Measurements from ENCODE around the gene PEX14.
A peak's percentile ranks its signal among the peaks of the same experiment; 100 is the strongest.
"Not testable (repeated sequence)": the region's sequence is repeated elsewhere in the genome, so short reads cannot be mapped to it uniquely, and the experiment has no call there.

The PEX14 gene

GRCh38 chr1:10474613-10475507 lies at the start of gene PEX14:
Gene PEX14, plus strand, starts transcription at chr1:10474950. Its CDS starts 17 bp downstream, at chr1:10474967.
- TF ChIP-seq ARNTL (CRISPR knock-in tag; IDR thresholded peaks at IDR 0.05; ENCODE audit: borderline replicate concordance, low read depth): no peak
- TF ChIP-seq SNAI2 (CRISPR knock-in tag; IDR thresholded peaks at IDR 0.05): no peak
- no peak for TF ChIP-seq ESRRG (CRISPR knock-in tag; IDR thresholded peaks at IDR 0.05)
- TF ChIP-seq ZFP30 (CRISPR knock-in tag; IDR thresholded peaks at IDR 0.05): no peak
- TF ChIP-seq TSHZ2 (CRISPR knock-in tag; IDR thresholded peaks at IDR 0.05): no peak
- TF ChIP-seq ZC3H10 (CRISPR knock-in tag; IDR thresholded peaks at IDR 0.05): no peak
- peak; percentile 89 for ATAC-seq

GRCh38 chr1:10425826-10426534 lies 48.8 kb upstream of the PEX14 start:
- not testable (repeated sequence) for ATAC-seq

- ATAC-seq: not testable (repeated sequence)
Observed at GRCh38 chr1:10426535-10426848, 48.3 kb upstream of the PEX14 start.

GRCh38 chr1:10428984-10429383 lies 45.8 kb upstream of the PEX14 start:
- TF ChIP-seq ZC3H10 (CRISPR knock-in tag; IDR thresholded peaks at IDR 0.05) (no peak), TSHZ2 (CRISPR knock-in tag; IDR thresholded peaks at IDR 0.05) (no peak), CREB5 (CRISPR knock-in tag; IDR thresholded peaks at IDR 0.05; ENCODE audit: low read depth) (no peak), PATZ1 (CRISPR knock-in tag; IDR thresholded peaks at IDR 0.05; ENCODE audit: borderline replicate concordance) (no peak), ESRRG (CRISPR knock-in tag; IDR thresholded peaks at IDR 0.05) (no peak), ZFP30 (CRISPR knock-in tag; IDR thresholded peaks at IDR 0.05) (no peak), ZNF565 (CRISPR knock-in tag; conservative IDR thresholded peaks at IDR 0.05; ENCODE audit: low read depth) (no peak), CSRNP3 (CRISPR knock-in tag; IDR thresholded peaks at IDR 0.05) (no peak), TCF4 (CRISPR knock-in tag; IDR thresholded peaks at IDR 0.05; ENCODE audit: borderline replicate concordance) (no peak), ARNTL (CRISPR knock-in tag; IDR thresholded peaks at IDR 0.05; ENCODE audit: borderline replicate concordance, low read depth) (no peak)
- no peak for ATAC-seq

GRCh38 chr1:10429868-10430215 lies 44.9 kb upstream of the PEX14 start:
- ATAC-seq: no peak
- TF ChIP-seq ESRRG (CRISPR knock-in tag; IDR thresholded peaks at IDR 0.05): no peak
- no peak for TF ChIP-seq BACH2 (CRISPR knock-in tag; IDR thresholded peaks at IDR 0.05; ENCODE audit: borderline replicate concordance)
- TF ChIP-seq POU6F1 (CRISPR knock-in tag; IDR thresholded peaks at IDR 0.05; ENCODE audit: borderline replicate concordance, low read depth): no peak
- no peak for TF ChIP-seq PATZ1 (CRISPR knock-in tag; IDR thresholded peaks at IDR 0.05; ENCODE audit: borderline replicate concordance)
- TF ChIP-seq ZC3H10 (CRISPR knock-in tag; IDR thresholded peaks at IDR 0.05): no peak
- TF ChIP-seq OSR1 (CRISPR knock-in tag; IDR thresholded peaks at IDR 0.05): no peak
- TF ChIP-seq ZNF565 (CRISPR knock-in tag; conservative IDR thresholded peaks at IDR 0.05; ENCODE audit: low read depth): no peak
- TF ChIP-seq ZNF70 (CRISPR knock-in tag; IDR thresholded peaks at IDR 0.05): no peak
- no peak for TF ChIP-seq PPARA (CRISPR knock-in tag; IDR thresholded peaks at IDR 0.05; ENCODE audit: borderline replicate concordance)

Data from SK-N-SH treated with all-trans-retinoic acid at 6 μM for 48 hours (cell line).